ENCODE results near the gene HNRNPDL. TPM values are rescaled to one million over a fixed set of nuclear protein-coding genes. Genes with fewer than 3 reads are reported as not detected.

The HNRNPDL gene
- polyA plus RNA-seq, 1 donor from 2014 or later = 1,146 TPM

- H3K36me3 ChIP-seq (ENCODE audit: insufficient read depth, low read length) = no peaks in the 10 kb centered on the region
- no peaks in the 10 kb centered on the region for H4K20me1 ChIP-seq (ENCODE audit: insufficient read depth)
- H3K9ac ChIP-seq (ENCODE audit: low read length) = no peak overlapping the region
These were observed 6.5 kb upstream of the HNRNPDL start for GRCh38 chr4:82436780-82437179.

DNA sequence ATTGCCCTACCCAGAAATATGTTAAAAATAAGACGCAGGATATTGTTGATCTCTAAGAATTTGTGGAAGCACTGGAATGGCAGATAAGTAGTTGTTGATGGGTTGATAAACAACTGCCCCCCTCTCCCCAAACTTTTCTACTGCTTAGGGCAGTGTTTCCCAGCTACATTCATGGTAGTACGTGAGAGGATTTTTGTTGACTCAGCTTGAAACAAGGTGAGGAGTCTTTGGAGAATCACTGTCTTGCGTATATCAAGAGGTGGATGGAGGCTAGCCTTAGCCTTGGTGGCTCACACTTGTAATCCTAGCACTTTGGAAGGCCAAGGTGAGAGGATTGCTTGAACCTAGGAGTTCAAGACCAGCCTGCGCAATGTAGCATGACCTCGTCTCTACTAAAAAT lies 5.9 kb upstream of the HNRNPDL start:
- no peak overlapping the region for H3K4me2 ChIP-seq (ENCODE audit: low read length)
- no peaks in the 10 kb centered on the region for H3F3A ChIP-seq (ENCODE audit: insufficient read depth, low read length, poor library complexity, severe bottlenecking)
- no peak overlapping the region for H2AFZ ChIP-seq (ENCODE audit: low read depth, low read length)
- H3K27me3 ChIP-seq (ENCODE audit: insufficient read depth, low read depth, low read length) = no peaks in the 10 kb centered on the region
- no peaks in the 10 kb centered on the region for H3K9me2 ChIP-seq (ENCODE audit: insufficient read depth, low read length)
- H3K9me3 ChIP-seq (ENCODE audit: low read length) = no peaks in the 10 kb centered on the region
- no peak overlapping the region for H3K4me3 ChIP-seq (ENCODE audit: low read length)
- H3K79me2 ChIP-seq (replicated peaks; ENCODE audit: insufficient read depth, low read length) = peaks cover 76% of the 10 kb centered on the region
- H3K9ac ChIP-seq (ENCODE audit: low read length) = no peak overlapping the region
- TF ChIP-seq EZH2 (IDR thresholded peaks at IDR 0.05; ENCODE audit: borderline replicate concordance, insufficient read depth, low read length, poor library complexity, severe bottlenecking) (no peak), POLR2AphosphoS5 (IDR thresholded peaks at IDR 0.05) (no peak), RAD21 (conservative IDR thresholded peaks at IDR 0.05) (no peak), SMC3 (conservative IDR thresholded peaks at IDR 0.05; ENCODE audit: poor library complexity) (no peak), EP300 (conservative IDR thresholded peaks at IDR 0.05; ENCODE audit: poor library complexity, severe bottlenecking) (no peak), TAF1 (IDR thresholded peaks at IDR 0.05; ENCODE audit: low read depth) (no peak), REST (IDR thresholded peaks at IDR 0.05; ENCODE audit: borderline replicate concordance) (no peak)
- TF ChIP-seq, protein P1, sequence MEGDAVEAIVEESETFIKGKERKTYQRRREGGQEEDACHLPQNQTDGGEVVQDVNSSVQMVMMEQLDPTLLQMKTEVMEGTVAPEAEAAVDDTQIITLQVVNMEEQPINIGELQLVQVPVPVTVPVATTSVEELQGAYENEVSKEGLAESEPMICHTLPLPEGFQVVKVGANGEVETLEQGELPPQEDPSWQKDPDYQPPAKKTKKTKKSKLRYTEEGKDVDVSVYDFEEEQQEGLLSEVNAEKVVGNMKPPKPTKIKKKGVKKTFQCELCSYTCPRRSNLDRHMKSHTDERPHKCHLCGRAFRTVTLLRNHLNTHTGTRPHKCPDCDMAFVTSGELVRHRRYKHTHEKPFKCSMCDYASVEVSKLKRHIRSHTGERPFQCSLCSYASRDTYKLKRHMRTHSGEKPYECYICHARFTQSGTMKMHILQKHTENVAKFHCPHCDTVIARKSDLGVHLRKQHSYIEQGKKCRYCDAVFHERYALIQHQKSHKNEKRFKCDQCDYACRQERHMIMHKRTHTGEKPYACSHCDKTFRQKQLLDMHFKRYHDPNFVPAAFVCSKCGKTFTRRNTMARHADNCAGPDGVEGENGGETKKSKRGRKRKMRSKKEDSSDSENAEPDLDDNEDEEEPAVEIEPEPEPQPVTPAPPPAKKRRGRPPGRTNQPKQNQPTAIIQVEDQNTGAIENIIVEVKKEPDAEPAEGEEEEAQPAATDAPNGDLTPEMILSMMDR (IDR thresholded peaks at IDR 0.05; ENCODE audit: poor library complexity, severe bottlenecking) = no peak
- H4K20me1 ChIP-seq (ENCODE audit: insufficient read depth) = no peaks in the 10 kb centered on the region
- H3K27ac ChIP-seq (ENCODE audit: low read length) = no peak overlapping the region
- H3K36me3 ChIP-seq (ENCODE audit: insufficient read depth, low read length) = no peaks in the 10 kb centered on the region

More at GRCh38 chr4:82436780-82437179, 6.5 kb upstream of the HNRNPDL start:
- Histone ChIP-seq H2AFZ (ENCODE audit: low read depth, low read length) (no peak overlapping the region), H3K27me3 (ENCODE audit: insufficient read depth, low read depth, low read length) (no peaks in the 10 kb centered on the region), H3K4me3 (ENCODE audit: low read length) (no peak overlapping the region), H3K27ac (ENCODE audit: low read length) (no peak overlapping the region), H3F3A (ENCODE audit: insufficient read depth, low read length, poor library complexity, severe bottlenecking) (no peaks in the 10 kb centered on the region), H3K9me3 (ENCODE audit: low read length) (no peaks in the 10 kb centered on the region), H3K4me2 (ENCODE audit: low read length) (no peak overlapping the region), H3K79me2 (replicated peaks; ENCODE audit: insufficient read depth, low read length) (peaks cover 74% of the 10 kb centered on the region), H3K9me2 (ENCODE audit: insufficient read depth, low read length) (no peaks in the 10 kb centered on the region)
- TF ChIP-seq EP300 (conservative IDR thresholded peaks at IDR 0.05; ENCODE audit: poor library complexity, severe bottlenecking) = no peak
- no peak for TF ChIP-seq MXI1 (conservative IDR thresholded peaks at IDR 0.05; ENCODE audit: poor library complexity, severe bottlenecking)
- TF ChIP-seq, protein P1 (IDR thresholded peaks at IDR 0.05; ENCODE audit: poor library complexity, severe bottlenecking) = no peak
- no peak for TF ChIP-seq POLR2AphosphoS5 (IDR thresholded peaks at IDR 0.05)
- TF ChIP-seq SMC3 (conservative IDR thresholded peaks at IDR 0.05; ENCODE audit: poor library complexity) = no peak
- TF ChIP-seq RAD21 (conservative IDR thresholded peaks at IDR 0.05) = no peak
- no peak for TF ChIP-seq EZH2 (IDR thresholded peaks at IDR 0.05; ENCODE audit: borderline replicate concordance, insufficient read depth, low read length, poor library complexity, severe bottlenecking)
- no peak for TF ChIP-seq REST (IDR thresholded peaks at IDR 0.05; ENCODE audit: borderline replicate concordance)
- no peak for TF ChIP-seq TAF1 (IDR thresholded peaks at IDR 0.05; ENCODE audit: low read depth)

All from neural cell (in vitro differentiated cells).